ENCODE data around the gene TLE5. TPM values are rescaled to one million over a fixed set of nuclear protein-coding genes. Genes with fewer than 3 reads are reported as not detected.

TLE5 gene
- total and polyA plus RNA-seq, 9 of the 15 experiments (the other 6 are each of a cell fraction or from before 2014, with no cell fraction given) = 2.0 to 347 (median 235) TPM

GRCh38 chr19:3024509-3024869 lies 37.8 kb downstream of the TLE5 start:
- WGBS (ENCODE audit: insufficient coverage, low coverage, missing lambda C conversion rate) = 43% methylated on average over 5 of the region's 5 CpGs
- Histone ChIP-seq H3K79me2 (ENCODE audit: control insufficient read depth, insufficient read depth, low read length) (no peaks in the 10 kb centered on the region), H3K9me3 (replicated peaks; ENCODE audit: control insufficient read depth, insufficient read depth, low read depth, low read length) (no peaks in the 10 kb centered on the region), H3K4me2 (ENCODE audit: insufficient read depth, low read length) (no peak overlapping the region), H3K4me1 (replicated peaks in 1 of 2; ENCODE audit: control insufficient read depth in 2 of 2, insufficient read depth in 2 of 2, low read length in 2 of 2) (peaks cover 20 to 39% of the 10 kb centered on the region in 2 experiments), H2AFZ (ENCODE audit: low read depth, low read length) (no peak overlapping the region), H3K27me3 (ENCODE audit: control insufficient read depth in 2 of 2, insufficient read depth in 2 of 2, low read length in 2 of 2) (no peaks in the 10 kb centered on the region), H3K36me3 (ENCODE audit: control insufficient read depth, insufficient read depth, low read length) (no peaks in the 10 kb centered on the region), H4K20me1 (replicated peaks; ENCODE audit: control insufficient read depth, insufficient read depth, low read length) (no peaks in the 10 kb centered on the region), H3K27ac (ENCODE audit: extremely low read depth, low read depth, low read length) (no peak overlapping the region), H3K4me3 (no peak overlapping the region), H3K9ac (ENCODE audit: insufficient read depth in 1 of 2, low read depth in 2 of 2, low read length in 2 of 2) (peak overlapping the region in 1 of 2 experiments; percentile 72; a peak in 1 of 4 replicates), H3K9me1 (ENCODE audit: control insufficient read depth, insufficient read depth, low read length) (no peaks in the 10 kb centered on the region)
- peak in 1 of 4 experiments; percentile 13 for DNase-seq (ENCODE audit: extremely low read depth in 1 of 4, low spot score in 3 of 4)
- intact Hi-C loops (cut with micrococcal nuclease) (no loop called here), in situ Hi-C loops (cut with MboI) (no loop called here)
- ChIA-PET CTCF (ENCODE audit: low intra/inter-chr PET ratio) (no interaction called here), POLR2A (interaction anchor here (0.6 to 1.2 kb wide), 3 partner anchors 11 to 77 kb away, joined by 3 to 4 read pairs (median 4); no protein-coding TSS in a partner anchor)
- no peak for FAIRE-seq
- TF ChIP-seq SMARCA5 (IDR thresholded peaks at IDR 0.05) (peak; percentile 47; the same call in 1 of the 2 replicates), ZNF316 (IDR thresholded peaks at IDR 0.05) (peak; percentile 44), MXI1 (IDR thresholded peaks at IDR 0.05; ENCODE audit: low read depth, low read length) (no peak), CREBBP (IDR thresholded peaks at IDR 0.05; ENCODE audit: low read depth, low read length) (no peak), ZFP36 (IDR thresholded peaks at IDR 0.05; ENCODE audit: low read depth, low read length, partially characterized antibody) (peak; percentile 62), ZNF449 (CRISPR knock-in tag; IDR thresholded peaks at IDR 0.05) (no peak), MAFG (tag; conservative IDR thresholded peaks at IDR 0.05) (peak; percentile 18; the same call in 1 of the 2 replicates), EGR1 (conservative IDR thresholded peaks at IDR 0.05) (0 out of 2 replicates have a peak, but pooled peaks have one; percentile 11), U2AF1 (optimal IDR thresholded peaks at IDR 0.05; ENCODE audit: low read depth, low read length) (no peak), BCOR (IDR thresholded peaks at IDR 0.05) (peak; percentile 52; the same call in 1 of the 2 replicates)
- no TSS peak for BruUV-seq (replicated peaks)
- no peak for ATAC-seq

Measured in K562 (cell line).